Smooth muscle cell (in vitro differentiated cells): ENCODE data around the gene EBLN1. TPM values are rescaled to one million over a fixed set of nuclear protein-coding genes. Genes with fewer than 3 reads are reported as not detected.

Experiments
- DNase-seq: peaks from one replicate; lab custom pipeline; 2025; ENCODE audit not compliant: unreplicated experiment; lab: John Stamatoyannopoulos, UW
- H2AFZ ChIP-seq: fragments of 200-600 bp; sonication (generic); 2 replicates; pipeline ENCODE4 v1.6.0; 2016; ENCODE audit warnings: antibody characterized with exemption, low read depth, mild to moderate bottlenecking
- H3F3A ChIP-seq: fragments of 200-600 bp; sonication (generic); 2 replicates; pipeline ENCODE4 v1.6.0; 2017; ENCODE audit warnings: antibody characterized with exemption, low read depth
- H3K27ac ChIP-seq: fragments of 200-600 bp; sonication (generic); 2 replicates; pipeline ENCODE4 v1.5.1; 2016; ENCODE audit warnings: low read depth, mild to moderate bottlenecking
- H3K27me3 ChIP-seq: fragments of 200-600 bp; sonication (generic); 2 replicates; pipeline ENCODE4 v1.6.1; 2016; ENCODE audit warnings: low read depth, mild to moderate bottlenecking
- H3K36me3 ChIP-seq: fragments of 200-600 bp; sonication (generic); 2 replicates; pipeline ENCODE4 v1.5.1; 2016; ENCODE audit warnings: low read depth
- H3K4me1 ChIP-seq: fragments of 200-600 bp; sonication (generic); 2 replicates; pipeline ENCODE4 v1.5.1; 2016; ENCODE audit warnings: low read depth
- H3K4me2 ChIP-seq: fragments of 200-600 bp; sonication (generic); 2 replicates; pipeline ENCODE4 v1.6.0; 2016; ENCODE audit warnings: mild to moderate bottlenecking
- H3K4me3 ChIP-seq: fragments of 200-600 bp; sonication (generic); 2 replicates; pipeline ENCODE4 v1.5.1; 2016; ENCODE audit warnings: mild to moderate bottlenecking
- H3K79me2 ChIP-seq: fragments of 200-600 bp; sonication (generic); 2 replicates; pipeline ENCODE4 v1.6.0; 2016; ENCODE audit warnings: low read depth, mild to moderate bottlenecking
- H3K9ac ChIP-seq: fragments of 200-600 bp; sonication (generic); 2 replicates; pipeline ENCODE4 v1.6.0; 2016; ENCODE audit warnings: low read depth
- H3K9me3 ChIP-seq: fragments of 200-600 bp; sonication (generic); replicated peaks from 2 replicates; pipeline ENCODE4 v1.5.1; 2016; ENCODE audit warnings: low read depth
- H4K20me1 ChIP-seq: fragments of 200-600 bp; sonication (generic); 2 replicates; pipeline ENCODE4 v1.6.0; 2016; ENCODE audit warnings: low read depth
- CTCF ChIP-seq: fragments of 200-600 bp; sonication (generic); IDR thresholded peaks from 2 replicates; pipeline ENCODE4 v1.5.1; 2017; ENCODE audit warnings: borderline replicate concordance, mild to moderate bottlenecking, antibody characterized with exemption; ENCODE audit not compliant: insufficient read depth, poor library complexity, severe bottlenecking
- WGBS: methylation state at CpG from one replicate; pipeline ENCODE4 v1.1.7; 2016; ENCODE audit warnings: low lambda C conversion rate; 5-methylcytosine and 5-hydroxymethylcytosine counted together
- polyA plus RNA-seq: library from polyadenylated mRNA; unstranded; fragments of >200 nt; fragmentation: Nextera tagmentation; extraction: Ambion mirVana; gene quantifications from 2 replicates; pipeline ENCODE4 v1.2.1, GENCODE V29; 2016
- total RNA-seq: library from RNA; depleted of rRNA; stranded (reverse); fragments of >200 nt; gene quantifications from 2 replicates; pipeline ENCODE4 v1.2.3, GENCODE V29; 2014

Gene EBLN1
- total and polyA plus RNA-seq, 2 experiments from 2014 or later: not detected

- H3K4me1 ChIP-seq: no peaks in the 10 kb centered on the region
- DNase-seq: no peak
- no peak overlapping the region for H3K4me2 ChIP-seq
- no peaks in the 10 kb centered on the region for H3F3A ChIP-seq
- H3K79me2 ChIP-seq: no peaks in the 10 kb centered on the region
- H3K9me3 ChIP-seq: no peaks in the 10 kb centered on the region
- 87% methylated on average over 2 of the region's 2 CpGs for WGBS
- no peaks in the 10 kb centered on the region for H4K20me1 ChIP-seq
- H3K27ac ChIP-seq: no peak overlapping the region
- H3K36me3 ChIP-seq: no peaks in the 10 kb centered on the region
- H3K4me3 ChIP-seq: no peak overlapping the region
- no peaks in the 10 kb centered on the region for H3K27me3 ChIP-seq
- H3K9ac ChIP-seq: no peak overlapping the region
- no peak for TF ChIP-seq CTCF
- H2AFZ ChIP-seq: no peak overlapping the region
Measured at GRCh38 chr10:22159979-22160378, 57.8 kb downstream of the EBLN1 start.

- no peaks in the 10 kb centered on the region for H3K9me3 ChIP-seq
- no peak overlapping the region for H3K27ac ChIP-seq
- no peaks in the 10 kb centered on the region for H3K27me3 ChIP-seq
- no peak overlapping the region for H3K4me3 ChIP-seq
- no peak for TF ChIP-seq CTCF
- no peaks in the 10 kb centered on the region for H3F3A ChIP-seq
- H3K4me2 ChIP-seq: no peak overlapping the region
- no peak for DNase-seq
- 98% methylated on average over 3 of the region's 3 CpGs for WGBS
- H3K36me3 ChIP-seq: no peaks in the 10 kb centered on the region
- no peaks in the 10 kb centered on the region for H3K79me2 ChIP-seq
- H3K9ac ChIP-seq: no peak overlapping the region
- H3K4me1 ChIP-seq: no peaks in the 10 kb centered on the region
- H2AFZ ChIP-seq: no peak overlapping the region
- H4K20me1 ChIP-seq: no peaks in the 10 kb centered on the region
Measured at GRCh38 chr10:22159180-22159579, 58.6 kb downstream of the EBLN1 start.

Other genes starting within 250 kb of the EBLN1 start
- 51.4 and 88.5 TPM in 2 replicates for gene DNAJC1, start 214.3 kb downstream of the EBLN1 start, total RNA-seq
- gene DNAJC1, start 214.3 kb downstream of the EBLN1 start, polyA plus RNA-seq: 67.0 and 80.7 TPM in 2 replicates
- gene COMMD3, start 98.4 kb upstream of the EBLN1 start, total RNA-seq: 44.3 and 99.0 TPM in 2 replicates
- 78.1 and 80.6 TPM in 2 replicates for gene COMMD3, start 98.4 kb upstream of the EBLN1 start, polyA plus RNA-seq
- 34.5 and 51.1 TPM in 2 replicates for gene BMI1, start 103.1 kb upstream of the EBLN1 start, total RNA-seq
- gene BMI1, start 103.1 kb upstream of the EBLN1 start, polyA plus RNA-seq: 10.4 and 11.4 TPM in 2 replicates
- not detected in 2 replicates for gene SPAG6, start 127.5 kb upstream of the EBLN1 start, total RNA-seq
- 0.61 TPM in 1 of 2 replicates, not detected in the other for gene SPAG6, start 127.5 kb upstream of the EBLN1 start, polyA plus RNA-seq